OCI-LY1 (cell line): ENCODE measurements around the gene DIAPH3.

ENCODE experiments used
- H2AFZ ChIP-seq: fragments of 200-600 bp; sonication (generic), shearing (Covaris generic); 2 replicates; pipeline ENCODE4 v1.6.0; 2014; ENCODE audit warnings: antibody characterized with exemption, mild to moderate bottlenecking, low read length
- H3F3A ChIP-seq: fragments of 200-600 bp; sonication (generic), shearing (Covaris generic); 2 replicates; pipeline ENCODE4 v1.6.0; 2014; ENCODE audit warnings: mild to moderate bottlenecking, antibody characterized with exemption, low read length, moderate library complexity; ENCODE audit not compliant: insufficient read depth
- H3K27ac ChIP-seq: fragments of 200-600 bp; sonication (generic); 2 replicates; pipeline ENCODE4 v1.5.1; 2014; ENCODE audit warnings: low read length, mixed run types, mild to moderate bottlenecking, low read depth; ENCODE audit not compliant: poor library complexity, severe bottlenecking
- H3K27me3 ChIP-seq: fragments of 200-600 bp; sonication (generic); 2 replicates; pipeline ENCODE4 v1.6.0; 2014; ENCODE audit warnings: antibody characterized with exemption, mild to moderate bottlenecking, low read length, moderate library complexity; ENCODE audit not compliant: insufficient read depth
- H3K36me3 ChIP-seq: fragments of 200-600 bp; sonication (generic); 2 replicates; pipeline ENCODE4 v1.6.1; 2014; ENCODE audit warnings: mild to moderate bottlenecking, antibody characterized with exemption, low read length, moderate library complexity, mixed read lengths; ENCODE audit not compliant: insufficient read depth
- H3K4me1 ChIP-seq: fragments of 200-600 bp; sonication (generic); 2 replicates; pipeline ENCODE4 v1.5.1; 2014; ENCODE audit warnings: mild to moderate bottlenecking, low read length, moderate library complexity; ENCODE audit not compliant: insufficient read depth, severe bottlenecking
- H3K4me2 ChIP-seq: fragments of 200-600 bp; sonication (generic), shearing (Covaris generic); 2 replicates; pipeline ENCODE4 v1.6.1; 2014; ENCODE audit warnings: low read length
- H3K4me3 ChIP-seq: fragments of 200-600 bp; sonication (generic); 2 replicates; pipeline ENCODE4 v1.5.1; 2014; ENCODE audit warnings: low read length, low read depth, mild to moderate bottlenecking, mixed read lengths; ENCODE audit not compliant: poor library complexity, severe bottlenecking
- H3K79me2 ChIP-seq: fragments of 200-600 bp; shearing (Covaris generic); 2 replicates; pipeline ENCODE4 v1.6.1; 2016; ENCODE audit warnings: mixed run types, low read length, mixed read lengths; ENCODE audit not compliant: insufficient read depth
- H3K9ac ChIP-seq: fragments of 200-600 bp; sonication (generic), shearing (Covaris generic); 2 replicates; pipeline ENCODE4 v1.6.1; 2014; ENCODE audit warnings: mild to moderate bottlenecking, low read length, mixed read lengths
- H3K9me2 ChIP-seq: fragments of 200-600 bp; sonication (generic), shearing (Covaris generic); 2 replicates; pipeline ENCODE4 v1.6.1; 2014; ENCODE audit warnings: low read depth, mild to moderate bottlenecking, low read length, mixed read lengths
- H3K9me3 ChIP-seq: fragments of 200-600 bp; shearing (Covaris generic); 2 replicates; pipeline ENCODE4 v1.6.1; 2014; ENCODE audit warnings: low read length, mixed read lengths
- H4K20me1 ChIP-seq: fragments of 200-600 bp; sonication (generic), shearing (Covaris generic); 2 replicates; pipeline ENCODE4 v1.6.0; 2016; ENCODE audit warnings: mild to moderate bottlenecking, low read length; ENCODE audit not compliant: insufficient read depth
- EZH2 ChIP-seq: fragments of 200-600 bp; sonication (generic), shearing (Covaris generic); IDR thresholded peaks from 2 replicates; pipeline ENCODE4 v1.8.0; 2017; ENCODE audit warnings: borderline replicate concordance, mixed run types, mild to moderate bottlenecking, antibody characterized with exemption, low read length, moderate library complexity, mixed read lengths
- TF ChIP-seq, protein P1 (sequence below): fragments of 200-600 bp; sonication (generic), shearing (Covaris generic); IDR thresholded peaks from 2 replicates; pipeline ENCODE4 v1.5.1; 2017; ENCODE audit warnings: mild to moderate bottlenecking, antibody characterized with exemption, low read length, moderate library complexity, mixed read lengths

DIAPH3 gene

GRCh38 chr13:59997976-59998375 lies 165.8 kb downstream of the DIAPH3 start:
- H3K36me3 ChIP-seq = no peaks in the 10 kb centered on the region
- TF ChIP-seq, protein P1, sequence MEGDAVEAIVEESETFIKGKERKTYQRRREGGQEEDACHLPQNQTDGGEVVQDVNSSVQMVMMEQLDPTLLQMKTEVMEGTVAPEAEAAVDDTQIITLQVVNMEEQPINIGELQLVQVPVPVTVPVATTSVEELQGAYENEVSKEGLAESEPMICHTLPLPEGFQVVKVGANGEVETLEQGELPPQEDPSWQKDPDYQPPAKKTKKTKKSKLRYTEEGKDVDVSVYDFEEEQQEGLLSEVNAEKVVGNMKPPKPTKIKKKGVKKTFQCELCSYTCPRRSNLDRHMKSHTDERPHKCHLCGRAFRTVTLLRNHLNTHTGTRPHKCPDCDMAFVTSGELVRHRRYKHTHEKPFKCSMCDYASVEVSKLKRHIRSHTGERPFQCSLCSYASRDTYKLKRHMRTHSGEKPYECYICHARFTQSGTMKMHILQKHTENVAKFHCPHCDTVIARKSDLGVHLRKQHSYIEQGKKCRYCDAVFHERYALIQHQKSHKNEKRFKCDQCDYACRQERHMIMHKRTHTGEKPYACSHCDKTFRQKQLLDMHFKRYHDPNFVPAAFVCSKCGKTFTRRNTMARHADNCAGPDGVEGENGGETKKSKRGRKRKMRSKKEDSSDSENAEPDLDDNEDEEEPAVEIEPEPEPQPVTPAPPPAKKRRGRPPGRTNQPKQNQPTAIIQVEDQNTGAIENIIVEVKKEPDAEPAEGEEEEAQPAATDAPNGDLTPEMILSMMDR = no peak
- no peak for TF ChIP-seq EZH2

GRCh38 chr13:59996461-59996980 lies 167.2 kb downstream of the DIAPH3 start:
- no peak for TF ChIP-seq EZH2
- TF ChIP-seq, protein P1 = no peak
- H3F3A ChIP-seq = no peaks in the 10 kb centered on the region
- H3K4me1 ChIP-seq = no peaks in the 10 kb centered on the region
- no peak overlapping the region for H3K9ac ChIP-seq
- H3K9me2 ChIP-seq = no peaks in the 10 kb centered on the region
- no peak overlapping the region for H3K4me3 ChIP-seq
- H3K79me2 ChIP-seq = no peaks in the 10 kb centered on the region
- no peak overlapping the region for H3K4me2 ChIP-seq
- no peaks in the 10 kb centered on the region for H3K9me3 ChIP-seq
- H3K27ac ChIP-seq = no peak overlapping the region
- no peaks in the 10 kb centered on the region for H4K20me1 ChIP-seq
- H3K27me3 ChIP-seq = no peaks in the 10 kb centered on the region
- H2AFZ ChIP-seq = no peak overlapping the region
- H3K36me3 ChIP-seq = peaks cover under 1% of the 10 kb centered on the region; the same call in 1 of the 2 replicates

More at GRCh38 chr13:59997976-59998375, 165.8 kb downstream of the DIAPH3 start:
- H4K20me1 ChIP-seq = no peaks in the 10 kb centered on the region
- no peaks in the 10 kb centered on the region for H3K4me1 ChIP-seq
- H3K9me2 ChIP-seq = no peaks in the 10 kb centered on the region
- H3K9ac ChIP-seq = no peak overlapping the region
- H3K79me2 ChIP-seq = no peaks in the 10 kb centered on the region
- no peak overlapping the region for H2AFZ ChIP-seq
- no peaks in the 10 kb centered on the region for H3K27me3 ChIP-seq
- no peak overlapping the region for H3K4me2 ChIP-seq
- H3K9me3 ChIP-seq = no peaks in the 10 kb centered on the region
- no peak overlapping the region for H3K27ac ChIP-seq
- no peak overlapping the region for H3K4me3 ChIP-seq
- no peaks in the 10 kb centered on the region for H3F3A ChIP-seq

DNA sequence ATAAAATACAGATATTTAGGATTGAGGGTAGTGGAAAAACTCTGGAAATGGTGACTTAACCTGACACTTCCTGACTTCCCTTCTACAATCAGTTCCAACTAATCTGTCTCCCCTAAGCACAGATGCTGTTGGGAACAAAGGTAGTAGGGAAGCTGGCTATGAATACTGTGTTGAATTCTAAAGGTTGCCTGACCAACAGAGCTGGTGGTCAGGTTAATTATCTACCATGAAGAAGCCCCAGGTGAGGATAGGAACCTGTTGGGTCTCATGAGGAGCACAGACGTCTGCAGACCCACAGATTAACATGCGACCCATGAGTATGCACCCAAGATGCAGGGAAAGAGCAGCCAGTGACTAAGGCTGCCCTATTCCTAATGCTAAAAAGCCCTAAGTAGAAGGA lies 172.3 kb downstream of the DIAPH3 start:
- H3K27ac ChIP-seq = no peak overlapping the region
- H3K27me3 ChIP-seq = no peaks in the 10 kb centered on the region
- H3K4me2 ChIP-seq = no peak overlapping the region
- H3K4me3 ChIP-seq = no peak overlapping the region
- H3K36me3 ChIP-seq = peaks cover 5% of the 10 kb centered on the region; the same call in 1 of the 2 replicates
- H3K4me1 ChIP-seq = no peaks in the 10 kb centered on the region
- H2AFZ ChIP-seq = no peak overlapping the region
- H3F3A ChIP-seq = no peaks in the 10 kb centered on the region
- H4K20me1 ChIP-seq = no peaks in the 10 kb centered on the region
- H3K9ac ChIP-seq = no peak overlapping the region
- H3K9me2 ChIP-seq = no peaks in the 10 kb centered on the region
- H3K79me2 ChIP-seq = no peaks in the 10 kb centered on the region
- H3K9me3 ChIP-seq = no peaks in the 10 kb centered on the region
- no peak for TF ChIP-seq EZH2
- TF ChIP-seq, protein P1 = no peak
